GM20431 (cell line): ENCODE results near the gene LSM7.
"Not testable (repeated sequence)": the region's sequence is repeated elsewhere in the genome, so short reads cannot be mapped to it uniquely, and the experiment has no call there.

Experiments used
- in situ Hi-C: fragments of 300-500 bp; cut with MseI, MboI; formaldehyde crosslinking; loops from one replicate; pipeline ENCODE4 v1.15.0; 2020; ENCODE audit warnings: low sequenced_read_pairs; ENCODE audit not compliant: unreplicated experiment

LSM7 gene

GRCh38 chr19:2356036-2356646, 27.8 kb upstream of the LSM7 start:
- in situ Hi-C loops, result no loop called here

GRCh38 chr19:2355168-2356035, 27.0 kb upstream of the LSM7 start:
- in situ Hi-C loops, result no loop called here

GRCh38 chr19:2354670-2355069, 26.3 kb upstream of the LSM7 start:
- in situ Hi-C loops, result no loop called here

- in situ Hi-C loops, result no loop called here
Observed at GRCh38 chr19:2353887-2354592, 25.7 kb upstream of the LSM7 start.

- in situ Hi-C loops, result no loop called here
Observed at GRCh38 chr19:2353159-2353886, 24.9 kb upstream of the LSM7 start.

- in situ Hi-C loops, result no loop called here
Observed at GRCh38 chr19:2352121-2352520, 23.7 kb upstream of the LSM7 start.

GRCh38 chr19:2351591-2351990, 23.2 kb upstream of the LSM7 start:
- in situ Hi-C loops, result no loop called here

GRCh38 chr19:2350656-2351055, 22.3 kb upstream of the LSM7 start:
- in situ Hi-C loops, result no loop called here

GRCh38 chr19:2349818-2350217, 21.4 kb upstream of the LSM7 start:
- in situ Hi-C loops, result not testable (repeated sequence)

- in situ Hi-C loops, result no loop called here
Observed at GRCh38 chr19:2345794-2346663, 17.6 kb upstream of the LSM7 start.

- in situ Hi-C loops, result no loop called here
Observed at GRCh38 chr19:2345076-2345475, 16.7 kb upstream of the LSM7 start.

- in situ Hi-C loops, result no loop called here
Observed at GRCh38 chr19:2344381-2344870, 16.0 kb upstream of the LSM7 start.

GRCh38 chr19:2343289-2343982, 15.1 kb upstream of the LSM7 start:
- in situ Hi-C loops, result no loop called here

GRCh38 chr19:2342656-2343288, 14.4 kb upstream of the LSM7 start:
- in situ Hi-C loops, result no loop called here

GRCh38 chr19:2341982-2342381, 13.6 kb upstream of the LSM7 start:
- in situ Hi-C loops, result no loop called here

- in situ Hi-C loops, result no loop called here
Observed at GRCh38 chr19:2341244-2341751, 12.9 kb upstream of the LSM7 start.

GRCh38 chr19:2340496-2341243, 12.3 kb upstream of the LSM7 start:
- in situ Hi-C loops, result no loop called here
